Measurements from ENCODE around the gene KLHL30.

KLHL30 gene

GRCh38 chr2:238150686-238151085 is 12.2 kb downstream of the KLHL30 start:
- no peak for TF ChIP-seq CTCF (IDR thresholded peaks at IDR 0.05; ENCODE audit: borderline replicate concordance, control extremely low read depth, extremely low read depth, insufficient read depth, missing control alignments)
- in situ Hi-C loops (cut with MboI; ENCODE audit: low sequenced_read_pairs, unreplicated experiment): no loop called here
- DNase-seq (ENCODE audit: low spot score): no peak

- TF ChIP-seq CTCF (IDR thresholded peaks at IDR 0.05; ENCODE audit: borderline replicate concordance, control extremely low read depth, extremely low read depth, insufficient read depth, missing control alignments): no peak
- DNase-seq (ENCODE audit: low spot score): no peak
- in situ Hi-C loops (cut with MboI; ENCODE audit: low sequenced_read_pairs, unreplicated experiment): no loop called here
These were observed 12.7 kb downstream of the KLHL30 start for GRCh38 chr2:238151205-238151604.

- in situ Hi-C loops (cut with MboI; ENCODE audit: low sequenced_read_pairs, unreplicated experiment): no loop called here
- DNase-seq (ENCODE audit: low spot score): no peak
- TF ChIP-seq CTCF (IDR thresholded peaks at IDR 0.05; ENCODE audit: borderline replicate concordance, control extremely low read depth, extremely low read depth, insufficient read depth, missing control alignments): no peak
These were observed 13.3 kb downstream of the KLHL30 start for GRCh38 chr2:238151628-238152235.

GRCh38 chr2:238152771-238153688 is 14.6 kb downstream of the KLHL30 start:
- in situ Hi-C loops (cut with MboI; ENCODE audit: low sequenced_read_pairs, unreplicated experiment): no loop called here
- peak; percentile 13 for TF ChIP-seq CTCF (IDR thresholded peaks at IDR 0.05; ENCODE audit: borderline replicate concordance, control extremely low read depth, extremely low read depth, insufficient read depth, missing control alignments)
- no peak for DNase-seq (ENCODE audit: low spot score)

GRCh38 chr2:238154570-238154969 is 16.1 kb downstream of the KLHL30 start:
- in situ Hi-C loops (cut with MboI; ENCODE audit: low sequenced_read_pairs, unreplicated experiment): no loop called here
- no peak for TF ChIP-seq CTCF (IDR thresholded peaks at IDR 0.05; ENCODE audit: borderline replicate concordance, control extremely low read depth, extremely low read depth, insufficient read depth, missing control alignments)
- no peak for DNase-seq (ENCODE audit: low spot score)

- TF ChIP-seq CTCF (IDR thresholded peaks at IDR 0.05; ENCODE audit: borderline replicate concordance, control extremely low read depth, extremely low read depth, insufficient read depth, missing control alignments): no peak
- in situ Hi-C loops (cut with MboI; ENCODE audit: low sequenced_read_pairs, unreplicated experiment): no loop called here
- no peak for DNase-seq (ENCODE audit: low spot score)
These were observed 16.7 kb downstream of the KLHL30 start for GRCh38 chr2:238155051-238155760.
